GM20000 (cell line): ENCODE data around the gene RNF114.

Experiments used
- DNase-seq: peaks from one replicate; pipeline ENCODE4 v3.0.0; 2012; ENCODE audit warnings: low spot score
- TF ChIP-seq, protein P1 (sequence below): IDR thresholded peaks from 2 replicates; pipeline ENCODE4 v1.5.1; 2012; ENCODE audit warnings: mild to moderate bottlenecking, control low read depth; ENCODE audit errors: extremely low read depth, missing control alignments

RNF114 gene

DNA sequence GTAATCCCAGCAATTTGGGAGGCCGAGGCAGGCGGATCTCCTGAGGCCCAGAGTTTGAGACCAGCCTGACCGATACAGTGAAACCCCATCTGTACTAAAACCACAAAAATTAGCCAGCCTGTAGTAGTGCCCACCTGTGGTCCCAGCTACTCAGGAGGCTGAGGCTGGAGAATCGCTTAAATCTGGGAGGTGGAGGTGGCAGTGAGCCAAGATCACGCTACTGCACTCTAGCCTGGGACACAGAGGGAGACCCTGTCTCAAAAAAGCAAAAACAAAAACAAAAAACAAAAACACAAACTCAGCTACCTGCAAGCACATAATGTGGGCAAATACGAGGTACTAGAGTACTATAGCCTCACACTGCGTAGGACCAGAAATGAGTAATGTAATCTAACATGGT lies 17.2 kb upstream of the RNF114 start:
- no peak for DNase-seq
- TF ChIP-seq, protein P1, sequence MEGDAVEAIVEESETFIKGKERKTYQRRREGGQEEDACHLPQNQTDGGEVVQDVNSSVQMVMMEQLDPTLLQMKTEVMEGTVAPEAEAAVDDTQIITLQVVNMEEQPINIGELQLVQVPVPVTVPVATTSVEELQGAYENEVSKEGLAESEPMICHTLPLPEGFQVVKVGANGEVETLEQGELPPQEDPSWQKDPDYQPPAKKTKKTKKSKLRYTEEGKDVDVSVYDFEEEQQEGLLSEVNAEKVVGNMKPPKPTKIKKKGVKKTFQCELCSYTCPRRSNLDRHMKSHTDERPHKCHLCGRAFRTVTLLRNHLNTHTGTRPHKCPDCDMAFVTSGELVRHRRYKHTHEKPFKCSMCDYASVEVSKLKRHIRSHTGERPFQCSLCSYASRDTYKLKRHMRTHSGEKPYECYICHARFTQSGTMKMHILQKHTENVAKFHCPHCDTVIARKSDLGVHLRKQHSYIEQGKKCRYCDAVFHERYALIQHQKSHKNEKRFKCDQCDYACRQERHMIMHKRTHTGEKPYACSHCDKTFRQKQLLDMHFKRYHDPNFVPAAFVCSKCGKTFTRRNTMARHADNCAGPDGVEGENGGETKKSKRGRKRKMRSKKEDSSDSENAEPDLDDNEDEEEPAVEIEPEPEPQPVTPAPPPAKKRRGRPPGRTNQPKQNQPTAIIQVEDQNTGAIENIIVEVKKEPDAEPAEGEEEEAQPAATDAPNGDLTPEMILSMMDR: no peak

DNA sequence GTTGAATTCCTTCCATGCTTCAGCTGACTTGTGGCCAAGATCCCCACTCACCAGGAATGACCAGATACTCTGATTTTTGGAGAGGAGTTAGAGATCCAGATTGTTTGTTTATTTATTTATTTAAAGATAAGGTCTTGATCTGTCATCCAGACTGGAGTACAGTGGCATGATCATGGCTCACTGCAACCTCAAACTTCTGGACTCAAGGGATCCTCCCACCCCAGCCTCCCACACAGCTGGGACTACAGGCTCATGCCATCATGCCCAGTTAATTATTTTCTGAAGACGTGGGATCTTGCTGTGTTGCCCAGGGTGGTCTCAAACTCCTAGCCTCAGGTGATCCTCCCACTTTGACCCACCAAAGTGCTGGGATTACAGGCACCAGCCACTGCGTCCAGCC lies 16.7 kb upstream of the RNF114 start:
- TF ChIP-seq, protein P1: no peak
- DNase-seq: no peak

DNA sequence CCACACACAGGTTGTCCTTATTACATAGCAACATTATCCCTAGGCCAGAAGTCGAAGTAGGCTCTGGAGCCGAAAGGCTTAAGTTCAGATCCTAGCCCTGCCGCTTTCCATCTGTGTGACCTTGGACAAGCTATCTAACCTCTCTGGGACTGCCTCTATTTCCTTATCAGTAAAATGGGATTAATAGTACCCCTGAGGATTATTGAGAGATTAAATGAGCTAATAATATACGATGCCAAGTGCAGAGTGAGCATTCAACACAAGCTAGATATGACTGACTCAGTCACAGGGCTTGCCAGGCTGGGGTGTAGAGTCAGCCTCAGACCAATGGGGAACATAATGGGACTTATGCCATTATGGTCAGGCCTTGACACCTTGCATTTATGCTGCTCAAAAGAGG lies 11.9 kb upstream of the RNF114 start:
- TF ChIP-seq, protein P1: no peak
- DNase-seq: no peak

DNA sequence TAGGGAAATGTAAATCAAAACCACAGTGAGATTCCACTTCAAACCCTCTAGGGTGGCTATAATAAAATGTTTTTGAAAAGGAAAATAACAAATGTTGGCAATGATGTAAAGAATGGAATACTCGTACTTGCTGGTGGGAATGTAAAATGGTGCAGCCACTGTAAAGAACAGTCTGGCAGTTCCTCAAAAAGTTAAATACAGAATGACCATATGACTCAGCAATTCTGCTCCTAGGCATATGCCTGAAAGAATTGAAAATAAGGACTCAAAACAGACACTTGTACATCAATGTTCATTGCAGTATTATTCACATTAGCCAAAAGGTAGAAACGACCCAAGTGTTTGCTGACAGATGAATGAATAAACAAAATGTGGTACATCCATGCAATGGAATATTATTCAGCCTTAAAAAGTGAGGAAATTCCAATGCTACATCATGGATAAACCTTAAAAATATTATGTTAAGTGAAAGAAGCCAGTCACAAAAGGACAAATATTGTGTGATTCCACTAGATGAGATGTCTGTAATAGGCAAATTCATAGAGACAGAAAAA lies 10.2 kb upstream of the RNF114 start:
- TF ChIP-seq, protein P1: no peak
- DNase-seq: no peak

DNA sequence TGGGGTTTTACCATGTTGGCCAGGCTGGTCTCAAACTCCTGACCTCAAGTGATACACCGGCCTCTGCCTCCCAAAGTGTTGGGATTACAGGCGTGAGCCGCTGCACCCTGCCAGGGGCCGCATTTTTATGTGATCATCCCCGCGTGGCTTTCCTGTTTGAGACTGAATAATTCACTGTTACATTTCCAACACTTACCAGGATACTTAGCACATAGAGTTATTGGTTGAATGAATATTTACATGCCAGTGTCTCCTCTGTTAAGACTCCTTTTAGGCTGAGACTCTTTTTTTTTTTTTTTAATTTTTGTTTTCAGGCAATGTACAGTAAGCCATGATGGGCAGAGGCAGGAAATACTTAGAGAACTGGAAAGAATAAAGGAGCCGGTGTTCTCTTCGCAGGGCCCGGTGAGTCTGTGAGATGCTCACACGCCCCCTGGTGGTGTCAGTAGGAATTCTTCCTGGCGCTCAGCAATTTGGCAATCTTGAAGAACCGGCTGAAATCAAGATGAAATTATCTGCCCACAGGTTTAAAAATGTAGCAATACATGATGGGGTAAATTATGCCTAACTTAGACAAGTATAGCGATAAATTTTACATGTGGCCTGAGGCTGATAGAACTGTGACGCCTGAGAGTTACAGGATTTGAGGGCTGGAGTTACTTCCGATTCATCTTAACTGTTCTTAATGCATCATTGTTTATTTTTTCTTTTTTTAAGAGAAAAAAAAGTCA lies 7.6 kb upstream of the RNF114 start:
- TF ChIP-seq, protein P1: peak; percentile 78
- DNase-seq: peak; percentile 84

DNA sequence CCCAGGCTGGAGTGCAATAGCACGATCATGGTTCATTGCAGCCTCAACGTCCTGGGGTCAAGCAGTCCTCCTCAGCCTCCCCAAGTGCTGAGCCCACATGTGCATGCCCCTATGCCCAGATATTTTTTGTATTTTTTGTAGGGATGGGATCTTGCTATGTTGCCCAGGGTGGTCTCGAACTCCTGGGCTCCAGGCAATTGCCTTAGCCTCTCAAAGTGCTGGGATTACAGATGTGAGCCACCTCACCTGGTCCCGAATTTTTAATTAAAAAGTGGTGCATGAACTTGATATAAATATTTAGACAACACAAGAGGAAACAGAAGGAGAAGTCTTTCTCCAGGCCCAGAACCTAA lies 7.1 kb upstream of the RNF114 start:
- TF ChIP-seq, protein P1: no peak
- no peak for DNase-seq

DNA sequence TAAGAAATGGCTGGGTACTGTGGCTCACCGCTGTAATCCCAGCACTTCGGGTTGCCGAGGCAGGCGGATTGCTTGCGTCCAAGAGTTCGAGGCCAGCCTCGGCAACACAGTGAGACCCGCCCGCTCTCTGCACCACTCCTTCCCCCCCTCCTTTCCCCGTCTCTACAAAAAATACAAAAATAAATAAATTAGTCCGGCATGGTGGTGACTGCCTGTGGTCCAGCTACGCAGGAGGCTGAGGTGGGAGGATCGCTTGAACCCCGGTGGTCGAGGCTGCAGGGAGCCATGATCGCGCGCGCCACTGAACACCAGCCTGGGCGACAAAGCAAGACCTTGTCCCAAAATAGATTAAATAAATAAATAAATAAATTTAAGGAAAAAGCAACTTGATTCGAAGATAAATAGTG lies 448 bp upstream of the RNF114 start:
- TF ChIP-seq, protein P1: no peak
- DNase-seq: no peak
